GM10266 (cell line): ENCODE data around the gene SKIC8.

ENCODE experiments used
- DNase-seq: peaks from one replicate; pipeline ENCODE4 v3.0.0; 2012; ENCODE audit errors: extremely low spot score
- CTCF ChIP-seq: IDR thresholded peaks from 2 replicates; pipeline ENCODE4 v1.5.1; 2012; ENCODE audit warnings: mild to moderate bottlenecking, low read depth; ENCODE audit not compliant: control insufficient read depth, insufficient read depth; ENCODE audit errors: missing control alignments

The SKIC8 gene

GRCh38 chr15:78264304-78265136, 34.9 kb downstream of the SKIC8 start, which contains the start of gene DNAJA4:
TSS of gene DNAJA4 (plus strand) at chr15:78264562. CDS start at chr15:78264764, 202 bp downstream.
- peak; percentile 84 for DNase-seq
- TF ChIP-seq CTCF: peak; percentile 59

- no peak for TF ChIP-seq CTCF
- DNase-seq: no peak
These were observed 35.5 kb downstream of the SKIC8 start for GRCh38 chr15:78263907-78264303.

GRCh38 chr15:78263351-78263781, 36.0 kb downstream of the SKIC8 start:
- no peak for TF ChIP-seq CTCF
- DNase-seq: peak; percentile 46

- no peak for TF ChIP-seq CTCF
- no peak for DNase-seq
These were observed 38.3 kb downstream of the SKIC8 start for GRCh38 chr15:78261062-78261461.

GRCh38 chr15:78260489-78260888, 38.9 kb downstream of the SKIC8 start:
- TF ChIP-seq CTCF: no peak

GRCh38 chr15:78259232-78259631, 40.2 kb downstream of the SKIC8 start:
- no peak for DNase-seq
- no peak for TF ChIP-seq CTCF

More at GRCh38 chr15:78260489-78260888, 38.9 kb downstream of the SKIC8 start:
- no peak for DNase-seq

GRCh38 chr15:78257681-78258080, 41.7 kb downstream of the SKIC8 start:
- DNase-seq: no peak
- TF ChIP-seq CTCF: no peak
